IPS DF 4.7 (cell line): ENCODE measurements around the gene P2RY11.

ENCODE experiments used
- DNase-seq: peaks from one replicate; pipeline ENCODE4 v3.0.0-alpha.2; 2013; ENCODE audit warnings: low spot score; ENCODE audit errors: extremely low read depth

P2RY11 gene, protein sequence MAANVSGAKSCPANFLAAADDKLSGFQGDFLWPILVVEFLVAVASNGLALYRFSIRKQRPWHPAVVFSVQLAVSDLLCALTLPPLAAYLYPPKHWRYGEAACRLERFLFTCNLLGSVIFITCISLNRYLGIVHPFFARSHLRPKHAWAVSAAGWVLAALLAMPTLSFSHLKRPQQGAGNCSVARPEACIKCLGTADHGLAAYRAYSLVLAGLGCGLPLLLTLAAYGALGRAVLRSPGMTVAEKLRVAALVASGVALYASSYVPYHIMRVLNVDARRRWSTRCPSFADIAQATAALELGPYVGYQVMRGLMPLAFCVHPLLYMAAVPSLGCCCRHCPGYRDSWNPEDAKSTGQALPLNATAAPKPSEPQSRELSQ

GRCh38 chr19:10111405-10111811 lies at the start of gene P2RY11:
Gene P2RY11 (plus strand): TSS chr19:10111693. CDS start chr19:10111722, 29 bp downstream.
- no peak for DNase-seq

GRCh38 chr19:10061717-10062310 lies 49.7 kb upstream of the P2RY11 start:
- no peak for DNase-seq

DNA sequence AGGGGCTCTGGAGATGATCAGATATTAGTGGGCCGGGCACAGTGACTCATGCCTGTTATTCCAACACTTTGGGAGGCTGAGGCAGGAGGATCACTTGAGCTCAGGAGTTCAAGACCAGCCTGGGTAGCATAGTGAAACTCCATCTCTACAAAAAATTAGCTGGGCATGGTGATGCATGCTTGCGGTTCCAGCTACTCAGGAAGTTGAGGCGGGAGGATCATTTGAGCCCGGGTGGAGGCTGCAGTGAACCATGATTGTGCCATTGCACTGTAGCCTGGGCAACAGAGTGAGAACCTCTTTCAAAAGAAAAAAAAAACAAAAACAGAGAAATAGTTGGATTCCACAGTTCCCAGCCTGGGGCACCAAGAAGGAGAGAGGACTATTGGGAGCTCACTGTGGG lies 43.3 kb upstream of the P2RY11 start:
- DNase-seq, result no peak

DNA sequence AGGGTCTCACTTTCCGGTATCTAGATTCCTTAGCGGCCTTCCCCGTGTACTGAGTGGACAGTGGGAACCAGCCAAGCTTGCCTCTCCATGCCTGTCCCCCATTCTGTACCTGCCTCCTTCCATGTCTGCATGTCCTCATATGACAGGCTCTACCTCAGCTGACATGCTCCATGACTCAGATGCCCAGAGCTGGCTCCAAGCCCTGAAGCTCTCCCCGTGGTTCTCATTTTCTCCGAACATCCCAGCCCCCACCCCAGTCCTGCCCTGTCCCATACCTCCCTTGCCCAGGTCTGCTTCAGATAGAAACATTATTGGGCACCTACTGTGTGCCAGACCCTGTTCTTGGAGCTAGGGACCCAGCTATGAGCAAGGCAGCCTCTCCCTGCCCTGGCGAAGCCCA lies 42.4 kb upstream of the P2RY11 start:
- DNase-seq, result no peak

DNA sequence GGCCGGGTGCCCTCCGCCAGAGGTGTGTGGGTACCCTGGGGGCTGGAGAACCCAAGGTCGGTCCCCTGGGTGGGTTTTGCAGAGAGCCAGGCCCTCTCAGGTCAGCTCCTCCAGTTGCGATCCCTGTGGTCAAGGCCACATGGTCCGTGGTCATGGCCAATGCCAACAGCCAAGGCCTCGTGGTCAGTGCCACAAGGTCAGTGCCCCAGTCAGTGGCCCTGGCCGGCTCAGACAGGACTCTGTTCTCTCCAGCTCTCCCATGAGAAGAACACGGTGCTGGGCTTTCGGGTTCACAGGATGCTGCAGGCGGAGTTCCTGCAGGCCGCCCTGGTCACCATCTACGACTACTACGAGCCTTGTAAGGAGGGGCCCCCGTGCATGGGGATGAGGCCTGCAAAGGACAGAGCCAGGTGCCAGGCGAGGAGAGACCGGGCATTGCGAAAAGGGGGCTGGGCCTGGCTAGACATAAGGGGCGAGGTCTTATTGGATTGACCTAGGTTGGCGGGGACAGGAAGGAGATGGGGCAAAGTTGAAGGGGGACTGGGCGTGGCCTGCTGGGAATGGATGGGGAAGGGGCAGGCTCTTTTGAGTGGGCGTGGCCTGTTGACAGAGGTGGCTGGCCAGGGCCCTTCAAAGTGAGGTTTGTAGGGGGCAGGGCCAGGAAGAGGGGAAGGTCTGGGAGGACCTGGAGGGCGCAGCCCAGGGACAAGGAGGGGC lies 40.6 kb upstream of the P2RY11 start:
- DNase-seq, result no peak

DNA sequence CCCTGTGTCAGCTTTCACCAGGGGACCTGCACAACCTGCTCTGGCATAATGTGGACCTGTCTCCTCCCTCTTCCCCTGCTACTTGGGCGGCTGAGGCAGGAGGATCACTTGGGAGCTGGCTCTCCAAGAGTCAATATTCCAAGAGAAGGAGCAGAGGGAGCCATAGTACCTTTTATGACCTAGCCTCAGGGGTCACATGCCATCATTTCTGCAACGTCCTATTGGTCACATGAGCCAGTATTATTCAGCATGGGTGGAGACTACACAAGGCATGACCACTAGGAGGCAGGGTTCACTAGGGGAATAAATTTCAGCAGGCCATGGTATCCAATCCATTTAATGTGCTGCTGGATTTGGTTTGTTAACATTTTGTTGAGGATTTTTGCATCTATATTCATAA lies 37.3 kb upstream of the P2RY11 start:
- no peak for DNase-seq

GRCh38 chr19:10076535-10076934 lies 35.0 kb upstream of the P2RY11 start:
- DNase-seq, result no peak

- no peak for DNase-seq
Measured at GRCh38 chr19:10078329-10078728, 33.2 kb upstream of the P2RY11 start.

DNA sequence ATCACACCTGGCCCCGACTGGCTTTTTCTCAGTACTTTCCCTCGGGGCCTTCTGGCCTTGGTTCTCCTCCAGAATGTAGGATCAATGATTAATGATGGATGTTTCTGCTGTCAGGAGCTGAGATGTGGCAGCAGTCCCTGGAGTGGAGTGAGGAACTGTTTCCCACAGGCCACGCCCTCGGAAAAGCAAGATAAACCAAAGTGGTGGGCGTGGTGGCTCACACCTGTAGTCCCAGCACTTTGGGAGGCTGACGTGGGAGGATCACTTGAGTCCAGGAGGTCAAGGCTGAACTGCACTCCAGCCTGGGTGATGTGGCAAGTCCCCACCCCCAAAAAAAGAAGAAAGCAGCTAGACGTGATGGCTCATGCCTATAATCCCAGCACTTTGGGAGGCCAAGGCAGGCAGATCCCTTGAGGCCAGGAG lies 32.5 kb upstream of the P2RY11 start:
- DNase-seq, result no peak

DNA sequence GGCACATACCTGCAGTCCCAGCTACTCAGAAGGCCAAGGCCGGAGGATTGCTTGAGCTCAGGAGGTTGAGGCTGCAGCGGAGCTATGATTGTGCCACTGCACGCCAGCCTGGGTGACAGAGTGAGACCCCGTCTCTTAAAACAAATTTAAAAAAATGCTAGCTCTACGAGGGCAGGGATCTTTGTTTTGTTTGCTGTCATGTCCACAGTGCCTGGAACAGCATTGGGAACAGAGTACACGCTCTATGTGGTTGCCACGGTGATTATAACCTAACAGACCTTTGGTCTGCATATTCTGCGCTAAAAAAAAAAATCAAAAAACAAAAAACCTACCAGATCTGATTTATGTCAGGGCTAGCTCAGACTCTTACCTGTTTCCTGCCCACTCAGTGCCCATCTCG lies 27.6 kb upstream of the P2RY11 start:
- DNase-seq, result no peak

- no peak for DNase-seq
Measured at GRCh38 chr19:10084803-10085202, 26.7 kb upstream of the P2RY11 start.

DNA sequence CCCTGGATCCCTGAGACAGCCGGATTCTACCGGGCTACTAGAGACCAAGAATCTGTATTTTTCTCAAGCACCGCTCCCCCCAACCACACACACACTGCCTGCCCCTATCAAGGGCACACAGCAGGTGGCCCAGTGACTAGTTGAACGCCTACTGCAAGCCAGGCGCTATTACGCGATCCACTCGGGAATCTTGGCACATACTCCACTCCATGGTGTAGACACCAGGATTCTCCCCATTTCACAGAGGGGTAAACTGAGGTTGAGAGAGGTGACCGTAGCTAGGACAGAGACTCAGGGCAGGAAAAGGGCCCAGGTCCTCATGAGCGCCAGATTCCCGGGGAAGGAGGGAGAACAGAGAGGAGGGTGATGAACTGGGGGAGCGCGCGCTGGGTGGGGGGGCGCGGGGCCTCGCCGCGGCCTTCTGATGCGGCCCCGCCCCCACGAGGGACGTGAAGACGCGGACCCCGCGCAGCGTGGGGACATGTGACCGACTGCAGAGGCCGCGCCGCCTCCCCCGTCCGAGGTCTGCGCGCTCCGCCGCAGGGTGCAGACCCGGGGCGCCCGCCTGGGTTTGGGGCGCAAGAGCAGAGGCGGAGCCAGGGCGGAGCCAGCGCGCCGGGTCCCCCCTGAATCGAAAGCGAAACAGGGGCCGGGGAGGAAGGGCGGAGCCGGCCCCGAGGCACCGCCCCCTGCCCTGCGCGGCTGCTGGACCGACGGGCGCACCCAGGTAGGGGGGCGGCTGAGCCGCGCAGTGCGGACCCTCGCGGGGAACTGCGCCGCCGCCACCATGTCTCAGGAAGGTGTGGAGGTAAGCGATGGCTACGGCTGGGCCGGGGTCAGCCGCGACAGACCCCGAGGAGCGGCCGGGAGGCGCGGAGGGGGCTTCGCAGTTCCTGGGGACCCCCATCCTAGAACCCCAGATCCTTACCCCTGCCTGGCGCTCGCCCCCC lies 25.6 kb upstream of the P2RY11 start, which contains the start of gene SHFL:
Gene SHFL (plus strand): TSS at position 677 of the 950 bp plus-strand sequence. CDS start 111 bp downstream, at position 788.
- no peak for DNase-seq

GRCh38 chr19:10086591-10087192 lies 24.8 kb upstream of the P2RY11 start:
- no peak for DNase-seq

DNA sequence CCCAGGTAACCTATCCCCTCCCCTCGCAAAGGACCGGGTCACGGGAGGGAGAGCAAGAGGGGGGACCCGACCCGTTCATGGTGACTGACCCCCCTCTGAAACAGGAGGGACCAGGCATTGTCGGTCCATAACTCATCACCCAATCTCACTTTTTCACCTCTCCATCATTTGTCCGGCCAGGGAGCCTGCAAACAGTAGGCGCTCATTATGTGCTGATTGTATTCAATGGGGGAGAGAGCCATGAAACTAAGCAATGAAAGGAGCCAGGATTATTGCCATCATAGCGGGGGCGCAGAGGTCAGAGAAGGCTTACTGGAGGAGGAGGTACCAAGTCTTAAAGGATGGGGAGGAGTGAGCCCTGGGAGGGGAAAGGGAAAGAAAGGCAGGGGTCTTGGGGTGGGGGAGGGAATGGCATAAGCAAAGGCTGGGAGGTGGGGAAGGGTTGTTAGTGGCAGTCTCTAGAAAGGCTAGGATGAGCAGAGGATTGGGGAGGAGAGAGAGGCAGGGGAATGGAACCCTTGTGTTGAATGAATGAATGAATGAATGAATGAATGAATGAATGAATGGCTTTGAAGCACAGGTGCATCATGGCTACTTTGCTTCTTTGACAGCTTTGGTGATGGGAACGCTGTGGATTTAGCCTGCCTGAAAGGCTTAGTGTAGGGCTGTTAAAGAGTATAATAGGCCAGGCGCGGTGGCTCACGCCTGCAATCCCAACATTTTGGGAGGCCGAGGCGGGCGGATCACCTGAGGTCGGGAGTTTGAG lies 24.0 kb upstream of the P2RY11 start:
- DNase-seq, result no peak

DNA sequence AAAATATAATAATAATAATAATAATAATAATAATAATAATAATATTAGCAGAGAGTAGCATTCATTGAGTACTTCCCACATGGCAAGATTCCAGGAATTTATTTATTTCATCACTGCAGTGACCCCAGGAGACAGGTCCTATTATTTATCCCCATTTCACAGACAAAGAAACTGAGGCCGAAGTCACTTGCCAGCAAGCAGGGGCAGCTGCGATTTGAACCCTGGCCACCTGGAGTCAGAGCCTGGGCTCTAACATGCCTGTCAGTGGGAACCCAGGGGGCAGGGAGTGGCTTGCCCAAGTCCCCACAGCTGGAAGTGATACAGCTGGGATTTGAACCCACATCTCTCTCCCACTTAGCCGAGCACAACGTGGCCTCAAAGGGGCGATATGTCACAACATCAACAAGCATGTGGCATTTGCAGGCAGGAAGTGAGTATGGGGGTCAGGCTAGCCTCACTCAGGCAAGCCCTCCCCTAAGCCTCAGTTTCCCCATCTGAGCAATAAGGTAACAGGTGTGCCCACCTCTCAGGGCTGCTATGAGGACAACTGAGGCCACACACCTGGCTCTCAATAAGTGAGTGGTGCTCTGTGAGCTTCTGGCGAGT lies 22.4 kb upstream of the P2RY11 start:
- DNase-seq, result no peak

DNA sequence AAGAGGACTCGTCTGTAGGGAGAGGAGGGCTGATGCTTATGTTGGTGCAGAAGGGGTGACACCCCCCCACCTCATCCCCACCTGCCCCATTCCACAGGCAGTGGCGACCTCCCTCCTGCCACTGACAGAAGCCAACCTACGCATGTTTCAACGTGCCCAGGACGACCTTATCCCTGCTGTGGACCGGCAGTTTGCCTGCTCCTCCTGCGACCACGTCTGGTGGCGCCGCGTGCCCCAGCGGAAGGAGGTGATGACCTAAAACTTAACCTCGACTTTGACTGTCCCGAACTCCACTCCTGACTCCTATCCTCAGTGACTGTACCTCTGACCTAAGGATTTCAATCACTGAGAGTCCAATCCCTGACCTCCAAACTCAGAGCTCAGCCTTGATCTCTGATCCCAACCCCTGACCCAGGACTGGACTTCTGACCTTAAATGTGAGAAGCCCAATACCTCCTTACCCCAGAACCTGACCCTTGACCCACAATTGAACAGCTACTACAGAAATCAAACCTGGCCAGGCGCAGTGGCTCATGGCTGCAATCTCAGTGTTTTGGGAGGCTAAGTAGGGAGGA lies 21.6 kb upstream of the P2RY11 start:
- DNase-seq, result no peak

DNA sequence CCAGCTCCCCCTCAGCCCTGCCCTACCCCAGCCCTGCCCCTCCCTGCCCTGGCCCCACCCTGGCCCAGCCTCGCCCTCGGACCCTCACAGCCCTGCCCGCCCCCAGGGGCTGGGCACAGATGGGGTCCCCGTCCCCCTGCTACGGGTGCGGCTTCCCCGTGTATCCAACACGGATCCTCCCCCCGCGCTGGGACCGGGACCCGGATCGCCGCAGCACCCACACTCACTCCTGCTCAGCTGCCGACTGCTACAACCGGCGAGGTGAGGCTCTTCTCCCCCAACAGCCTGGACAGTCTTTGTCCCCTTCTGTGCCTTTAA lies 20.2 kb upstream of the P2RY11 start:
- DNase-seq, result no peak

GRCh38 chr19:10091895-10092641 lies 19.4 kb upstream of the P2RY11 start:
- no peak for DNase-seq
